ENCODE measurements around the gene TM7SF2. TPM values are rescaled to one million over a fixed set of nuclear protein-coding genes. Genes with fewer than 3 reads are reported as not detected.

Gene TM7SF2
- total and polyA plus RNA-seq, 2 of the 13 experiments (the other 11 are each of a cell fraction or from before 2014, with no cell fraction given), result 56.0 to 66.9 TPM

DNA sequence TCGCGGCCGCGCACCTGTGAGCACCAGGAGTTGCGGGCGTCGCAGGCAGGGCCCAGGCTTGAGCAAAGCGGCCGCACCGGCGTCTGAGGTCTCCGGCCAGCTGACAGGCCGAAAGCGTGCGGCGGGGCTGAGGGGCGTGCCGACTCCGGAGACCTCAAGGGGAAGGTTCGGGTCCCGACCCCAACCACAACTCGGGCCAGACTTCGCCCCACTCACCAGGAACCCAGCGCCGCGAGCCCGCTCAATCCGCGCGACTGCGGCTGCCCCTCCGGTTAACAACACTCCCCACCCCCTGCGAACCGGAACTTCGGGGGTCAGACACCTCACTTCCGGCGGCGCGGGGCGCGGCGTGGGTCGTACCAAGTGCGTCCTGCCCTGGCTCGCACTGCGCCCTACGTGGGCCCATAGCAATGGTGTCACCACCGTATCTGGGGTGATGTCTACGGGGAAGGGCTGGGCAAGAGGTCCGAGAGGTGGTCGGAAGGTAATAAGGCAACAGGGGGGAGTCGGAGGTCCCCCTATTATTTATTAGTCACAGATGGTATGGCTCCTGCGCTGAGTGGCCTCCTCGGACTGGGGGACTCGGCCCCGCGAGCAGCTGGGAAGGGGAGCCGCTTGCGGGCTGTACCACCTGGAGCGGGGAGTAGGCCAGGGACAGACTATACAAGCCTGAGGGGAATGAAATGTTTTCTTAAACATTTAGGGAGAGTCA, 22.7 kb downstream of the TM7SF2 start, which contains the start of gene SYVN1 (continued):
- TF ChIP-seq, protein P1, sequence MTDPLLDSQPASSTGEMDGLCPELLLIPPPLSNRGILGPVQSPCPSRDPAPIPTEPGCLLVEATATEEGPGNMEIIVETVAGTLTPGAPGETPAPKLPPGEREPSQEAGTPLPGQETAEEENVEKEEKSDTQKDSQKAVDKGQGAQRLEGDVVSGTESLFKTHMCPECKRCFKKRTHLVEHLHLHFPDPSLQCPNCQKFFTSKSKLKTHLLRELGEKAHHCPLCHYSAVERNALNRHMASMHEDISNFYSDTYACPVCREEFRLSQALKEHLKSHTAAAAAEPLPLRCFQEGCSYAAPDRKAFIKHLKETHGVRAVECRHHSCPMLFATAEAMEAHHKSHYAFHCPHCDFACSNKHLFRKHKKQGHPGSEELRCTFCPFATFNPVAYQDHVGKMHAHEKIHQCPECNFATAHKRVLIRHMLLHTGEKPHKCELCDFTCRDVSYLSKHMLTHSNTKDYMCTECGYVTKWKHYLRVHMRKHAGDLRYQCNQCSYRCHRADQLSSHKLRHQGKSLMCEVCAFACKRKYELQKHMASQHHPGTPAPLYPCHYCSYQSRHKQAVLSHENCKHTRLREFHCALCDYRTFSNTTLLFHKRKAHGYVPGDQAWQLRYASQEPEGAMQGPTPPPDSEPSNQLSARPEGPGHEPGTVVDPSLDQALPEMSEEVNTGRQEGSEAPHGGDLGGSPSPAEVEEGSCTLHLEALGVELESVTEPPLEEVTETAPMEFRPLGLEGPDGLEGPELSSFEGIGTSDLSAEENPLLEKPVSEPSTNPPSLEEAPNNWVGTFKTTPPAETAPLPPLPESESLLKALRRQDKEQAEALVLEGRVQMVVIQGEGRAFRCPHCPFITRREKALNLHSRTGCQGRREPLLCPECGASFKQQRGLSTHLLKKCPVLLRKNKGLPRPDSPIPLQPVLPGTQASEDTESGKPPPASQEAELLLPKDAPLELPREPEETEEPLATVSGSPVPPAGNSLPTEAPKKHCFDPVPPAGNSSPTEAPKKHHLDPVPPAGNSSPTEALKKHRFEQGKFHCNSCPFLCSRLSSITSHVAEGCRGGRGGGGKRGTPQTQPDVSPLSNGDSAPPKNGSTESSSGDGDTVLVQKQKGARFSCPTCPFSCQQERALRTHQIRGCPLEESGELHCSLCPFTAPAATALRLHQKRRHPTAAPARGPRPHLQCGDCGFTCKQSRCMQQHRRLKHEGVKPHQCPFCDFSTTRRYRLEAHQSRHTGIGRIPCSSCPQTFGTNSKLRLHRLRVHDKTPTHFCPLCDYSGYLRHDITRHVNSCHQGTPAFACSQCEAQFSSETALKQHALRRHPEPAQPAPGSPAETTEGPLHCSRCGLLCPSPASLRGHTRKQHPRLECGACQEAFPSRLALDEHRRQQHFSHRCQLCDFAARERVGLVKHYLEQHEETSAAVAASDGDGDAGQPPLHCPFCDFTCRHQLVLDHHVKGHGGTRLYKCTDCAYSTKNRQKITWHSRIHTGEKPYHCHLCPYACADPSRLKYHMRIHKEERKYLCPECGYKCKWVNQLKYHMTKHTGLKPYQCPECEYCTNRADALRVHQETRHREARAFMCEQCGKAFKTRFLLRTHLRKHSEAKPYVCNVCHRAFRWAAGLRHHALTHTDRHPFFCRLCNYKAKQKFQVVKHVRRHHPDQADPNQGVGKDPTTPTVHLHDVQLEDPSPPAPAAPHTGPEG (CRISPR knock-in tag; IDR thresholded peaks at IDR 0.05), result no peak
- TF ChIP-seq, protein P2, sequence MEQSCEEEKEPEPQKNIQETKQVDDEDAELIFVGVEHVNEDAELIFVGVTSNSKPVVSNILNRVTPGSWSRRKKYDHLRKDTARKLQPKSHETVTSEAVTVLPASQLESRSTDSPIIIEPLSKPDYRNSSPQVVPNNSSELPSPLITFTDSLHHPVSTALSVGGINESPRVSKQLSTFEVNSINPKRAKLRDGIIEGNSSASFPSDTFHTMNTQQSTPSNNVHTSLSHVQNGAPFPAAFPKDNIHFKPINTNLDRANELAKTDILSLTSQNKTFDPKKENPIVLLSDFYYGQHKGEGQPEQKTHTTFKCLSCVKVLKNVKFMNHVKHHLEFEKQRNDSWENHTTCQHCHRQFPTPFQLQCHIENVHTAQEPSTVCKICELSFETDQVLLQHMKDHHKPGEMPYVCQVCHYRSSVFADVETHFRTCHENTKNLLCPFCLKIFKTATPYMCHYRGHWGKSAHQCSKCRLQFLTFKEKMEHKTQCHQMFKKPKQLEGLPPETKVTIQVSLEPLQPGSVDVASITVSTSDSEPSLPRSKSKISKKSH (CRISPR knock-in tag; IDR thresholded peaks at IDR 0.05; ENCODE audit: borderline replicate concordance), result no peak
- TF ChIP-seq, protein P3, sequence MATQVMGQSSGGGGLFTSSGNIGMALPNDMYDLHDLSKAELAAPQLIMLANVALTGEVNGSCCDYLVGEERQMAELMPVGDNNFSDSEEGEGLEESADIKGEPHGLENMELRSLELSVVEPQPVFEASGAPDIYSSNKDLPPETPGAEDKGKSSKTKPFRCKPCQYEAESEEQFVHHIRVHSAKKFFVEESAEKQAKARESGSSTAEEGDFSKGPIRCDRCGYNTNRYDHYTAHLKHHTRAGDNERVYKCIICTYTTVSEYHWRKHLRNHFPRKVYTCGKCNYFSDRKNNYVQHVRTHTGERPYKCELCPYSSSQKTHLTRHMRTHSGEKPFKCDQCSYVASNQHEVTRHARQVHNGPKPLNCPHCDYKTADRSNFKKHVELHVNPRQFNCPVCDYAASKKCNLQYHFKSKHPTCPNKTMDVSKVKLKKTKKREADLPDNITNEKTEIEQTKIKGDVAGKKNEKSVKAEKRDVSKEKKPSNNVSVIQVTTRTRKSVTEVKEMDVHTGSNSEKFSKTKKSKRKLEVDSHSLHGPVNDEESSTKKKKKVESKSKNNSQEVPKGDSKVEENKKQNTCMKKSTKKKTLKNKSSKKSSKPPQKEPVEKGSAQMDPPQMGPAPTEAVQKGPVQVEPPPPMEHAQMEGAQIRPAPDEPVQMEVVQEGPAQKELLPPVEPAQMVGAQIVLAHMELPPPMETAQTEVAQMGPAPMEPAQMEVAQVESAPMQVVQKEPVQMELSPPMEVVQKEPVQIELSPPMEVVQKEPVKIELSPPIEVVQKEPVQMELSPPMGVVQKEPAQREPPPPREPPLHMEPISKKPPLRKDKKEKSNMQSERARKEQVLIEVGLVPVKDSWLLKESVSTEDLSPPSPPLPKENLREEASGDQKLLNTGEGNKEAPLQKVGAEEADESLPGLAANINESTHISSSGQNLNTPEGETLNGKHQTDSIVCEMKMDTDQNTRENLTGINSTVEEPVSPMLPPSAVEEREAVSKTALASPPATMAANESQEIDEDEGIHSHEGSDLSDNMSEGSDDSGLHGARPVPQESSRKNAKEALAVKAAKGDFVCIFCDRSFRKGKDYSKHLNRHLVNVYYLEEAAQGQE (IDR thresholded peaks at IDR 0.05; ENCODE audit: borderline replicate concordance in 1 of 2, low read depth in 1 of 2, low read length in 2 of 2), result 0 out of 4 replicates have a peak, but pooled peaks of 1 of the 2 experiments have one; percentile 10
- TF ChIP-seq, protein P4, sequence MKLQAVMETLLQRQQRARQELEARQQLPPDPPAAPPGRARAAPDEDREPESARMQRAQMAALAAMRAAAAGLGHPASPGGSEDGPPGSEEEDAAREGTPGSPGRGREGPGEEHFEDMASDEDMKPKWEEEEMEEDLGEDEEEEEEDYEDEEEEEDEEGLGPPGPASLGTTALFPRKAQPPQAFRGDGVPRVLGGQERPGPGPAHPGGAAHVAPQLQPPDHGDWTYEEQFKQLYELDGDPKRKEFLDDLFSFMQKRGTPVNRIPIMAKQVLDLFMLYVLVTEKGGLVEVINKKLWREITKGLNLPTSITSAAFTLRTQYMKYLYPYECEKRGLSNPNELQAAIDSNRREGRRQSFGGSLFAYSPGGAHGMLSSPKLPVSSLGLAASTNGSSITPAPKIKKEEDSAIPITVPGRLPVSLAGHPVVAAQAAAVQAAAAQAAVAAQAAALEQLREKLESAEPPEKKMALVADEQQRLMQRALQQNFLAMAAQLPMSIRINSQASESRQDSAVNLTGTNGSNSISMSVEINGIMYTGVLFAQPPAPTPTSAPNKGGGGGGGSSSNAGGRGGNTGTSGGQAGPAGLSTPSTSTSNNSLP (IDR thresholded peaks at IDR 0.05; ENCODE audit: low read depth, low read length), result 0 out of 2 replicates have a peak, but pooled peaks have one; percentile 50
- 0 out of 2 replicates have a peak, but pooled peaks have one; percentile 15 for TF ChIP-seq SIN3B (IDR thresholded peaks at IDR 0.05; ENCODE audit: low read length)
- peak; percentile 95 for TF ChIP-seq FOXK2 (IDR thresholded peaks at IDR 0.05)
- no peak for TF ChIP-seq USF2 (IDR thresholded peaks at IDR 0.05; ENCODE audit: low read depth, low read length)
- no peak; the same call in 1 of the 2 replicates for TF ChIP-seq USF2 (CRISPR knock-in tag; IDR thresholded peaks at IDR 0.05; ENCODE audit: borderline replicate concordance)
- TF ChIP-seq ZNF740 (CRISPR knock-in tag; IDR thresholded peaks at IDR 0.05), result peak; percentile 45; the same call in 1 of the 2 replicates
- TF ChIP-seq MIXL1 (CRISPR knock-in tag; IDR thresholded peaks at IDR 0.05), result peak; percentile 54; the same call in 1 of the 2 replicates
- no peak for TF ChIP-seq SRSF4 (IDR thresholded peaks at IDR 0.05; ENCODE audit: low read depth, low read length, poor library complexity, severe bottlenecking)
- no peak; the same call in 1 of the 2 replicates for TF ChIP-seq ZNF225 (CRISPR knock-in tag; IDR thresholded peaks at IDR 0.05)

Data from HepG2 (cell line).